T-cell (primary cell): ENCODE data around the gene CRTAP. TPM values are rescaled to one million over a fixed set of nuclear protein-coding genes. Genes with fewer than 3 reads are reported as not detected.

Source experiments
- ATAC-seq, 4 experiments: fragments of 200-7000 bp in 3 of 4; fragments of 150-1000 bp in 1 of 4; cut with Tn5 transposase; replicated peaks in 1 of 4; 1 replicate in 3 of 4; 2 replicates in 1 of 4; pipeline ENCODE4 v1.10.0; 2021; ENCODE audit warnings: moderate library complexity in 3 of 4, mild to moderate bottlenecking in 2 of 4, moderate number of reproducible peaks in 1 of 4
- CTCF ChIA-PET, 2 donors: fragments of 300-600 bp; sonication (Branson Sonifier 250); formaldehyde crosslinking; loops; one replicate each; lab custom pipeline; 2022; ENCODE audit warnings: antibody characterized with exemption in 2 of 2; lab: Charles Lee
- POLR2A ChIA-PET, 2 donors: fragments of 300-600 bp; sonication (Branson Sonifier 250); formaldehyde crosslinking; loops; one replicate each; lab custom pipeline; 2022; ENCODE audit warnings: antibody characterized with exemption in 2 of 2; lab: Charles Lee
- DNase-seq, 35 experiments: peaks; one replicate each; pipeline versions ENCODE4 v3.0.0 to v3.0.0-alpha.2; 2013 to 2023
- H3K27ac ChIP-seq: one replicate; pipeline ENCODE4 v1.5.1; 2013; ENCODE audit warnings: low read length
- H3K27me3 ChIP-seq, 2 experiments: replicated peaks in 1 of 2; 1 replicate in 1 of 2; 2 replicates in 1 of 2; pipeline versions ENCODE4 v1.6.1 to v1.7.0; 2013; ENCODE audit warnings: low read length in 1 of 2, mixed read lengths in 1 of 2; ENCODE audit not compliant: control insufficient read depth in 2 of 2, insufficient read depth in 2 of 2; ENCODE audit errors: extremely low read depth in 1 of 2
- H3K36me3 ChIP-seq, 2 donors: 1 replicate in 1 of 2; 2 replicates in 1 of 2; pipeline versions ENCODE4 v1.6.1 to v1.7.0; 2013; ENCODE audit warnings: low read length in 1 of 2; ENCODE audit not compliant: control insufficient read depth in 2 of 2, insufficient read depth in 1 of 2; ENCODE audit errors: extremely low read depth in 1 of 2
- H3K4me1 ChIP-seq, 2 experiments: 1 replicate in 1 of 2; 2 replicates in 1 of 2; pipeline versions ENCODE4 v1.6.1 to v1.7.0; 2013; ENCODE audit warnings: low read length in 2 of 2, mixed read lengths in 1 of 2; ENCODE audit not compliant: insufficient read depth in 2 of 2, control insufficient read depth in 1 of 2; ENCODE audit errors: extremely low read depth in 1 of 2
- H3K4me3 ChIP-seq, 2 donors: 1 replicate in 1 of 2; 2 replicates in 1 of 2; pipeline versions ENCODE4 v1.5.1 to v1.7.0; 2013; ENCODE audit warnings: mild to moderate bottlenecking in 2 of 2, low read length in 1 of 2, moderate library complexity in 1 of 2; ENCODE audit not compliant: control insufficient read depth in 1 of 2; ENCODE audit errors: extremely low read depth in 1 of 2
- H3K9me3 ChIP-seq: 2 replicates; pipeline ENCODE4 v1.7.0; 2013
- H3K27ac Mint-ChIP-seq, 2 donors: one replicate each; pipeline ENCODE4 v1.8.0; 2020 to 2021; ENCODE audit warnings: mild to moderate bottlenecking in 2 of 2, mixed read lengths in 2 of 2
- H3K27me3 Mint-ChIP-seq, 2 donors: one replicate each; pipeline ENCODE4 v1.8.0; 2021 to 2022; ENCODE audit warnings: mixed read lengths in 2 of 2
- H3K36me3 Mint-ChIP-seq: one replicate; pipeline ENCODE4 v1.8.0; 2021; ENCODE audit warnings: mixed read lengths
- H3K4me1 Mint-ChIP-seq, 3 donors: one replicate each; pipeline ENCODE4 v1.8.0; 2020 to 2022; ENCODE audit warnings: mixed read lengths in 3 of 3, mild to moderate bottlenecking in 1 of 3
- H3K4me3 Mint-ChIP-seq, 3 donors: one replicate each; pipeline ENCODE4 v1.8.0; 2020 to 2022; ENCODE audit warnings: mild to moderate bottlenecking in 3 of 3, mixed read lengths in 3 of 3, moderate library complexity in 3 of 3
- H3K9me3 Mint-ChIP-seq, 3 donors: one replicate each; pipeline ENCODE4 v1.8.0; 2020 to 2022; ENCODE audit warnings: mixed read lengths in 3 of 3
- WGBS: methylation state at CpG from one replicate; pipeline ENCODE4 v1.1.5; 2013; ENCODE audit warnings: missing lambda C conversion rate; ENCODE audit not compliant: insufficient coverage; 5-methylcytosine and 5-hydroxymethylcytosine counted together
- total RNA-seq, 35 experiments: library from RNA in 6 of 35; stranded (reverse) in 6 of 35; fragments of 120-200 nt in 1 of 35; gene quantifications; one replicate each; pipeline versions ENCODE4 v1.2.1 to v1.2.4 and lab custom pipeline; 2013 to 2026

CRTAP gene
- total RNA-seq, 5 donors from 2014 or later (not counting 1 experiment from before 2014, with no cell fraction given), result 27.8 to 65.7 (median 52.4) TPM

GRCh38 chr3:33146791-33147445 is 33.1 kb downstream of the CRTAP start:
- Histone ChIP-seq H3K4me3 (no peak overlapping the region), H3K27me3 (no peaks in the 10 kb centered on the region), H3K4me1 (no peaks in the 10 kb centered on the region), H3K36me3 (peaks cover 3 to 15% of the 10 kb centered on the region in 2 donors), H3K9me3 (no peaks in the 10 kb centered on the region), H3K27ac (no peak overlapping the region)
- no peak overlapping the region for H3K27ac Mint-ChIP-seq
- CTCF ChIA-PET, result no interaction called here
- no peak overlapping the region for H3K4me3 Mint-ChIP-seq
- POLR2A ChIA-PET, result no interaction called here
- ATAC-seq (no peak), DNase-seq (no peak)
- H3K27me3 Mint-ChIP-seq, result peaks cover 0 to 2% of the 10 kb centered on the region in 2 donors
- no CpG with 5 or more reads among the region's 8 CpGs for WGBS
- no peaks in the 10 kb centered on the region for H3K4me1 Mint-ChIP-seq
- peaks cover 18% of the 10 kb centered on the region for H3K36me3 Mint-ChIP-seq
- H3K9me3 Mint-ChIP-seq, result no peaks in the 10 kb centered on the region

- Histone ChIP-seq H3K27me3 (peaks cover 0 to 20% of the 10 kb centered on the region in 2 experiments), H3K36me3 (peaks cover 0 to 3% of the 10 kb centered on the region in 2 donors), H3K27ac (no peak overlapping the region), H3K4me3 (no peak overlapping the region), H3K9me3 (no peaks in the 10 kb centered on the region), H3K4me1 (no peaks in the 10 kb centered on the region)
- WGBS, result 45% methylated on average over 2 of the region's 6 CpGs
- Mint-ChIP-seq H3K36me3 (no peaks in the 10 kb centered on the region), H3K4me1 (no peaks in the 10 kb centered on the region), H3K9me3 (no peaks in the 10 kb centered on the region), H3K27me3 (peaks cover 11 to 19% of the 10 kb centered on the region in 2 donors), H3K4me3 (no peak overlapping the region), H3K27ac (no peak overlapping the region)
- ATAC-seq (no peak), DNase-seq (peak in 1 of 35 experiments; percentile 16)
- CTCF ChIA-PET, result no interaction called here
- POLR2A ChIA-PET, result no interaction called here
Measured at GRCh38 chr3:33149342-33149741, 35.5 kb downstream of the CRTAP start.

DNA sequence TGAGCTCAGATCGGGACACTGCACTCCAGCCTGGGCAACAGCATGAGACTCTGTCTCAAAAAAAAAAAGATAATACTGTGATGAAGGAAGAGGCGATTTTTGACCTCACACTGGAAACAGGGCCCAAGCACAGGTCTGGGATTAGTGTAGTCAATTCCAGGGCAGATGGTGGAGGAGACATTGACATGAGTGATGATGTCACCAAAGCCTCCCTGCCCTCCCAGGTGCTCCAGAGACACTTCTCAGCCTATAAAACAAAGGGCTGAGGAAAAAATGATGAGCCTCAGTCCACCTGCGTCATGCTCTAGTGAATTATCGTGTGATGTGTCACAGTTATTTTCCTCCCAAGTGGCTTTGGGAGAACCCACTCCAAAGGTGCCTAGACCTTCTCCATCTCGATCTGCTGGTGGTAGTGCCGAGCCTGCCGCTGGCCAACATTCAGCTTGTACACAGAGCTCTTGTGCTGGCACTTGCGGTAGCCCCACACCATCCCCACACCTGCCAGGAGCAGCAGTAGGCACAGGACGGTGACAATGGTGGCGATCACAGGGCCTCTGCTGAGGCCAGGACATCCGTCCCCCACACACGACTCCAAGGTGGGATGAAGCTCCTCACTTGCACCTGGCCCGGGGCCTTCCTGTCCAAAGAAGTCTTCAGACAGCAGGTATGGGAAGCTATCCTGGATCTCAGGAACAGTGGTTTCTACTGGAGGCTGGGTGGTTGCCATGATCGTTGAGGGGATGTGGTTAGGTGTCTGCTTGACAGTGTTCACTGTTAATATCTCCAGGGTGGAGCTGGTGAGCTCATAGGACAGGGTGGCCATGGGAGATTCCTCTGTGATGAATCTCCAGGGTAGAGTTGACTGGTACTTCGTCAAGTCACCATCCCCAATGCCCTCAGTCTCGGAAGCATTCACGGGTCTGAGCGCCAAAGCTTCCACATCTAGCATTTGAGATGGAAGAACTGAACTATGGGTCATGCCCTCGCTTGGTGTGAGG is 38.8 kb downstream of the CRTAP start:
- Mint-ChIP-seq H3K4me1 (no peaks in the 10 kb centered on the region), H3K27ac (no peak overlapping the region), H3K36me3 (no peaks in the 10 kb centered on the region), H3K4me3 (no peak overlapping the region), H3K9me3 (no peaks in the 10 kb centered on the region), H3K27me3 (peaks cover 24 to 33% of the 10 kb centered on the region in 2 donors)
- CTCF ChIA-PET, result no interaction called here
- H3K27ac ChIP-seq, result no peak overlapping the region
- H3K9me3 ChIP-seq, result no peaks in the 10 kb centered on the region
- H3K36me3 ChIP-seq, result no peaks in the 10 kb centered on the region
- WGBS, result 85% methylated on average over 11 of the region's 19 CpGs
- ATAC-seq, result no peak
- DNase-seq, result no peak
- H3K4me1 ChIP-seq, result no peaks in the 10 kb centered on the region
- POLR2A ChIA-PET, result no interaction called here
- peaks cover 0 to 23% of the 10 kb centered on the region in 2 experiments for H3K27me3 ChIP-seq
- no peak overlapping the region for H3K4me3 ChIP-seq

- CTCF ChIA-PET, result interaction anchor here (0.6 kb wide), 2 partner anchors 44 to 852 kb away, joined by 3 to 6 read pairs; no protein-coding TSS in a partner anchor
- 85% methylated on average over 2 of the region's 4 CpGs for WGBS
Measured at GRCh38 chr3:33153782-33154181, 40.0 kb downstream of the CRTAP start.

GRCh38 chr3:33155301-33155700 is 41.5 kb downstream of the CRTAP start:
- H3K36me3 ChIP-seq, result no peaks in the 10 kb centered on the region
- Mint-ChIP-seq H3K9me3 (no peaks in the 10 kb centered on the region), H3K4me1 (no peaks in the 10 kb centered on the region), H3K4me3 (no peak overlapping the region), H3K27me3 (peaks cover 42 to 48% of the 10 kb centered on the region in 2 donors), H3K27ac (no peak overlapping the region), H3K36me3 (no peaks in the 10 kb centered on the region)
- ATAC-seq (no peak), DNase-seq (no peak)
- H3K27ac ChIP-seq, result no peak overlapping the region
- ChIA-PET CTCF (no interaction called here), POLR2A (no interaction called here)
- no peaks in the 10 kb centered on the region for H3K9me3 ChIP-seq
- no CpG with 5 or more reads among the region's 3 CpGs for WGBS
- H3K4me3 ChIP-seq, result no peak overlapping the region
- H3K27me3 ChIP-seq, result peaks cover 0 to 34% of the 10 kb centered on the region in 2 experiments
- no peaks in the 10 kb centered on the region for H3K4me1 ChIP-seq

More at GRCh38 chr3:33153782-33154181, 40.0 kb downstream of the CRTAP start:
- no peaks in the 10 kb centered on the region for H3K36me3 ChIP-seq
- POLR2A ChIA-PET, result no interaction called here
- H3K27ac ChIP-seq, result no peak overlapping the region
- no peak overlapping the region for H3K4me3 ChIP-seq
- peaks cover 0 to 24% of the 10 kb centered on the region in 2 experiments for H3K27me3 ChIP-seq
- H3K36me3 Mint-ChIP-seq, result no peaks in the 10 kb centered on the region
- no peaks in the 10 kb centered on the region for H3K9me3 ChIP-seq
- H3K4me1 Mint-ChIP-seq, result no peaks in the 10 kb centered on the region
- no peak overlapping the region for H3K4me3 Mint-ChIP-seq
- no peaks in the 10 kb centered on the region for H3K4me1 ChIP-seq
- ATAC-seq (no peak), DNase-seq (no peak)
- H3K9me3 Mint-ChIP-seq, result no peaks in the 10 kb centered on the region
- H3K27ac Mint-ChIP-seq, result no peak overlapping the region
- H3K27me3 Mint-ChIP-seq, result peaks cover 34 to 37% of the 10 kb centered on the region in 2 donors

GRCh38 chr3:33159234-33159633 is 45.4 kb downstream of the CRTAP start:
- CTCF ChIA-PET, result interaction anchor here in 1 of 2 donors (0.6 kb wide), 1 partner anchor 272 kb away, joined by 5 read pairs; no protein-coding TSS in a partner anchor
- H3K36me3 ChIP-seq, result no peaks in the 10 kb centered on the region
- H3K27me3 Mint-ChIP-seq, result peaks cover 38 to 46% of the 10 kb centered on the region in 2 donors
- no peaks in the 10 kb centered on the region for H3K9me3 ChIP-seq
- no peaks in the 10 kb centered on the region for H3K4me1 ChIP-seq
- H3K27me3 ChIP-seq, result peaks cover 0 to 16% of the 10 kb centered on the region in 2 experiments
- H3K36me3 Mint-ChIP-seq, result no peaks in the 10 kb centered on the region
- ATAC-seq, result no peak
- no peak overlapping the region for H3K4me3 Mint-ChIP-seq
- DNase-seq, result no peak
- WGBS, result no CpG with 5 or more reads among the region's 4 CpGs
- H3K27ac ChIP-seq, result no peak overlapping the region
- no peaks in the 10 kb centered on the region for H3K9me3 Mint-ChIP-seq
- no peaks in the 10 kb centered on the region for H3K4me1 Mint-ChIP-seq
- POLR2A ChIA-PET, result no interaction called here
- no peak overlapping the region for H3K27ac Mint-ChIP-seq
- no peak overlapping the region for H3K4me3 ChIP-seq
